ENCODE results near the gene CALCOCO1. TPM values are rescaled to one million over a fixed set of nuclear protein-coding genes. Genes with fewer than 3 reads are reported as not detected.

Gene CALCOCO1
- polyA plus RNA-seq, 3 donors = 60.1 to 238 (median 69.6) TPM

GRCh38 chr12:53710091-53710490 is 17.2 kb downstream of the CALCOCO1 start:
- Histone ChIP-seq H3K4me3 (replicated peaks in 1 of 3; ENCODE audit: low read depth in 2 of 3, low read length in 3 of 3) (no peak overlapping the region), H3K27ac (ENCODE audit: low read depth in 1 of 2, low read length in 2 of 2) (no peak overlapping the region), H3K36me3 (replicated peaks in 1 of 2; ENCODE audit: control insufficient read depth in 1 of 2, insufficient read depth in 2 of 2, low read length in 2 of 2) (peaks cover 26 to 39% of the 10 kb centered on the region in 2 donors), H3K79me2 (ENCODE audit: insufficient read depth, low read length) (no peaks in the 10 kb centered on the region), H4K20me1 (ENCODE audit: insufficient read depth, low read length) (no peaks in the 10 kb centered on the region), H3K27me3 (ENCODE audit: control insufficient read depth in 2 of 2, insufficient read depth in 2 of 2, low read length in 2 of 2) (peaks cover 10 to 16% of the 10 kb centered on the region in 2 donors), H3K9me3 (replicated peaks in 1 of 2; ENCODE audit: control insufficient read depth in 1 of 2, insufficient read depth in 1 of 2, low read length in 2 of 2) (no peaks in the 10 kb centered on the region), H3K4me2 (replicated peaks; ENCODE audit: extremely low read depth, low read length, poor library complexity, severe bottlenecking) (no peak overlapping the region), H2AFZ (ENCODE audit: insufficient read depth, low read depth, low read length, poor library complexity, severe bottlenecking) (no peak overlapping the region), H3K4me1 (ENCODE audit: control insufficient read depth in 1 of 2, insufficient read depth in 2 of 2, low read length in 2 of 2) (no peaks in the 10 kb centered on the region), H3K9ac (ENCODE audit: insufficient read depth, low read length, poor library complexity, severe bottlenecking) (no peak overlapping the region)
- Mint-ChIP-seq H3K4me1 (peaks cover 2% of the 10 kb centered on the region), H3K36me3 (peaks cover 36 to 38% of the 10 kb centered on the region in 2 donors), H3K27ac (no peak overlapping the region), H3K9me3 (no peaks in the 10 kb centered on the region), H3K4me3 (no peak overlapping the region), H3K27me3 (ENCODE audit: low read depth in 3 of 3) (peaks cover 25 to 34% (median 30%) of the 10 kb centered on the region in 3 donors)
- no peak for TF ChIP-seq CTCF (IDR thresholded peaks at IDR 0.05)
- intact Hi-C loops (cut with micrococcal nuclease) = no loop called here
- WGBS (ENCODE audit: insufficient coverage) = 88% methylated on average over 5 of the region's 6 CpGs
- DNase-seq = no peak

- no CpG with 5 or more reads among the region's 4 CpGs for WGBS (ENCODE audit: insufficient coverage)
- no peaks in the 10 kb centered on the region for H3K79me2 ChIP-seq (ENCODE audit: insufficient read depth, low read length)
- H3K9me3 Mint-ChIP-seq = no peaks in the 10 kb centered on the region
Observed at GRCh38 chr12:53709671-53710070, 17.6 kb downstream of the CALCOCO1 start.

More at GRCh38 chr12:53709671-53710070, 17.6 kb downstream of the CALCOCO1 start:
- DNase-seq = no peak
- Histone ChIP-seq H3K36me3 (replicated peaks in 1 of 2; ENCODE audit: control insufficient read depth in 1 of 2, insufficient read depth in 2 of 2, low read length in 2 of 2) (peaks cover 22 to 35% of the 10 kb centered on the region in 2 donors), H3K27ac (ENCODE audit: low read depth in 1 of 2, low read length in 2 of 2) (no peak overlapping the region), H3K4me2 (replicated peaks; ENCODE audit: extremely low read depth, low read length, poor library complexity, severe bottlenecking) (no peak overlapping the region), H3K9ac (ENCODE audit: insufficient read depth, low read length, poor library complexity, severe bottlenecking) (no peak overlapping the region), H3K4me3 (replicated peaks in 1 of 3; ENCODE audit: low read depth in 2 of 3, low read length in 3 of 3) (no peak overlapping the region), H4K20me1 (ENCODE audit: insufficient read depth, low read length) (no peaks in the 10 kb centered on the region), H3K9me3 (replicated peaks in 1 of 2; ENCODE audit: control insufficient read depth in 1 of 2, insufficient read depth in 1 of 2, low read length in 2 of 2) (no peaks in the 10 kb centered on the region), H2AFZ (ENCODE audit: insufficient read depth, low read depth, low read length, poor library complexity, severe bottlenecking) (no peak overlapping the region), H3K4me1 (ENCODE audit: control insufficient read depth in 1 of 2, insufficient read depth in 2 of 2, low read length in 2 of 2) (no peaks in the 10 kb centered on the region), H3K27me3 (ENCODE audit: control insufficient read depth in 2 of 2, insufficient read depth in 2 of 2, low read length in 2 of 2) (peaks cover 10 to 17% of the 10 kb centered on the region in 2 donors)
- intact Hi-C loops (cut with micrococcal nuclease) = loop anchor here in 1 of 2 donors (10.0 kb wide), 1 partner anchor 495 kb away; no protein-coding TSS in a partner anchor
- H3K36me3 Mint-ChIP-seq = peaks cover 31 to 34% of the 10 kb centered on the region in 2 donors
- no peak for TF ChIP-seq CTCF (IDR thresholded peaks at IDR 0.05)
- peaks cover 2% of the 10 kb centered on the region for H3K4me1 Mint-ChIP-seq
- peaks cover 29 to 38% (median 34%) of the 10 kb centered on the region in 3 donors for H3K27me3 Mint-ChIP-seq (ENCODE audit: low read depth in 3 of 3)
- no peak overlapping the region for H3K27ac Mint-ChIP-seq
- H3K4me3 Mint-ChIP-seq = no peak overlapping the region
